GM12878 (cell line): ENCODE measurements around the gene NFIX. TPM values are rescaled to one million over a fixed set of nuclear protein-coding genes. Genes with fewer than 3 reads are reported as not detected.

Experiments
- ATAC-seq: fragments of 200-7000 bp; cut with Tn5 transposase; 3 replicates; pipeline ENCODE4 v1.9.1; 2020; ENCODE audit warnings: mild to moderate bottlenecking, moderate library complexity
- BruUV-seq: library from RNA; stranded (reverse); fragments of 400-500 nt; replicated peaks from 2 replicates; lab custom pipeline; 2021; lab: Mats Ljungman, UMichigan
- CTCF ChIA-PET: fragments of 300-600 bp; sonication (Branson Sonifier 250); formaldehyde crosslinking; extraction: SDS; loops from one replicate; lab custom pipeline; 2021; ENCODE audit warnings: inconsistent platforms; lab: Yijun Ruan, JAX
- POLR2A ChIA-PET: fragments of 350-600 bp; formaldehyde crosslinking; extraction: SDS; loops from one replicate; lab custom pipeline; 2021; ENCODE audit warnings: inconsistent platforms; lab: Charles Lee
- RAD21 ChIA-PET: fragments of 300-600 bp; sonication (Branson Sonifier 250); formaldehyde crosslinking; loops from one replicate; lab custom pipeline; 2023; ENCODE audit warnings: antibody characterized with exemption; ENCODE audit not compliant: unreplicated experiment; lab: Charles Lee
- SMC1A ChIA-PET: fragments of 300-600 bp; sonication (Branson Sonifier 250); formaldehyde crosslinking; loops from one replicate; lab custom pipeline; 2023; ENCODE audit not compliant: unreplicated experiment, uncharacterized antibody; lab: Charles Lee
- DNase-seq: peaks from one replicate; pipeline ENCODE4 v3.0.0-alpha.2; 2011; ENCODE audit warnings: low read depth, low spot score
- FAIRE-seq: peaks from 3 replicates; lab custom pipeline; 2011; peaks lifted over from hg19 to GRCh38; lab: Jason Lieb, UNC
- H2AFZ ChIP-seq: 2 replicates; pipeline ENCODE4 v1.6.0; 2011; ENCODE audit warnings: low read depth, low read length, control low read depth; ENCODE audit not compliant: control insufficient read depth
- H3K27ac ChIP-seq: 2 replicates; pipeline ENCODE4 v1.5.1; 2011; ENCODE audit warnings: control low read depth; ENCODE audit not compliant: control insufficient read depth, insufficient read depth
- H3K27me3 ChIP-seq, 2 experiments: replicated peaks in 1 of 2; 2 replicates each; pipeline versions ENCODE4 v1.6.0 to v1.6.1; 2011; ENCODE audit warnings: low read length in 1 of 2; ENCODE audit not compliant: control insufficient read depth in 2 of 2, insufficient read depth in 2 of 2
- H3K36me3 ChIP-seq, 2 experiments: 2 replicates each; pipeline ENCODE4 v1.5.1; 2011; ENCODE audit warnings: low read length in 1 of 2; ENCODE audit not compliant: control insufficient read depth in 2 of 2, insufficient read depth in 2 of 2
- H3K4me1 ChIP-seq: 2 replicates; pipeline ENCODE4 v1.6.1; 2011; ENCODE audit warnings: mild to moderate bottlenecking, low read length, moderate library complexity, mixed read lengths; ENCODE audit not compliant: control insufficient read depth, insufficient read depth
- H3K4me2 ChIP-seq: 2 replicates; pipeline ENCODE4 v1.6.0; 2011; ENCODE audit warnings: control low read depth; ENCODE audit not compliant: control insufficient read depth, insufficient read depth
- H3K4me3 ChIP-seq: fragments of 200-600 bp; sonication (generic); 2 replicates; pipeline ENCODE4 v1.5.1; 2016
- H3K79me2 ChIP-seq: 2 replicates; pipeline ENCODE4 v1.6.0; 2011; ENCODE audit warnings: low read length; ENCODE audit not compliant: control insufficient read depth, insufficient read depth
- H3K9ac ChIP-seq: 2 replicates; pipeline ENCODE4 v1.8.0; 2011; ENCODE audit warnings: low read length, control low read depth, mixed read lengths; ENCODE audit not compliant: control insufficient read depth, insufficient read depth
- H3K9me3 ChIP-seq: replicated peaks from 3 replicates; pipeline ENCODE4 v1.5.1; 2011; ENCODE audit warnings: mild to moderate bottlenecking, low read length; ENCODE audit not compliant: control insufficient read depth, insufficient read depth
- H4K20me1 ChIP-seq: 2 replicates; pipeline ENCODE4 v1.6.0; 2011; ENCODE audit not compliant: control insufficient read depth, insufficient read depth
- ATF2 ChIP-seq: IDR thresholded peaks from 2 replicates; pipeline ENCODE4 v1.6.1; 2012; ENCODE audit warnings: low read length, inconsistent platforms
- BCL11A ChIP-seq: IDR thresholded peaks from 2 replicates; pipeline ENCODE4 v1.6.1; 2011; ENCODE audit warnings: low read depth, low read length
- BMI1 ChIP-seq: fragments of 450-650 bp; IDR thresholded peaks from 2 replicates; pipeline ENCODE4 v1.6.1; 2016; ENCODE audit warnings: mild to moderate bottlenecking, moderate library complexity, borderline replicate concordance
- CHD1 ChIP-seq: IDR thresholded peaks from 2 replicates; pipeline ENCODE4 v1.6.1; 2012; ENCODE audit warnings: low read depth, low read length, improper control_type of control experiment
- CHD2 ChIP-seq: IDR thresholded peaks from 2 replicates; pipeline ENCODE4 v1.6.1; 2011; ENCODE audit warnings: low read depth, low read length, improper control_type of control experiment, borderline replicate concordance
- CUX1 ChIP-seq: IDR thresholded peaks from 2 replicates; pipeline ENCODE4 v1.6.1; 2012; ENCODE audit warnings: improper control_type of control experiment, low read depth, low read length; ENCODE audit not compliant: insufficient replicate concordance
- HDAC6 ChIP-seq: fragments of 200-600 bp; sonication (generic); IDR thresholded peaks from one replicate; pipeline ENCODE4 v1.8.0; 2017; ENCODE audit warnings: antibody characterized with exemption; ENCODE audit not compliant: unreplicated experiment
- MEF2A ChIP-seq: IDR thresholded peaks from 2 replicates; pipeline ENCODE4 v1.6.1; 2011; ENCODE audit warnings: low read depth, mild to moderate bottlenecking, low read length, moderate library complexity; ENCODE audit not compliant: insufficient read depth
- POLR2A ChIP-seq: IDR thresholded peaks from 2 replicates; pipeline ENCODE4 v1.6.1; 2011; ENCODE audit warnings: low read depth, mild to moderate bottlenecking, low read length
- RAD51 ChIP-seq: fragments of 450-650 bp; IDR thresholded peaks from 2 replicates; pipeline ENCODE4 v1.6.1; 2016; ENCODE audit warnings: moderate library complexity, mild to moderate bottlenecking, inconsistent platforms
- SIX5 ChIP-seq: IDR thresholded peaks from 2 replicates; pipeline ENCODE4 v1.6.1; 2011; ENCODE audit warnings: mild to moderate bottlenecking, low read depth, low read length, moderate library complexity; ENCODE audit not compliant: severe bottlenecking
- TARDBP ChIP-seq: IDR thresholded peaks from 2 replicates; pipeline ENCODE4 v1.6.1; 2016; ENCODE audit warnings: borderline replicate concordance
- TBL1XR1 ChIP-seq: IDR thresholded peaks from 2 replicates; pipeline ENCODE4 v1.6.1; 2012; ENCODE audit warnings: low read depth, low read length, improper control_type of control experiment
- WRNIP1 ChIP-seq: IDR thresholded peaks from 2 replicates; pipeline ENCODE4 v1.6.1; 2011; ENCODE audit warnings: low read depth, low read length, improper control_type of control experiment, borderline replicate concordance
- ZBED1 ChIP-seq: IDR thresholded peaks from 2 replicates; pipeline ENCODE4 v1.6.1; 2016; ENCODE audit warnings: borderline replicate concordance
- ZBTB33 ChIP-seq: fragments of 450-650 bp; IDR thresholded peaks from 2 replicates; pipeline ENCODE4 v1.6.1; 2017; ENCODE audit warnings: mild to moderate bottlenecking
- WGBS: methylation state at CpG from one replicate; pipeline ENCODE4 v1.1.6; 2016; ENCODE audit warnings: low lambda C conversion rate; ENCODE audit not compliant: insufficient replicate concordance, insufficient coverage; ENCODE audit errors: missing lambda C conversion rate; 5-methylcytosine and 5-hydroxymethylcytosine counted together
- in situ Hi-C: fragments of 300-500 bp; cut with MboI; formaldehyde crosslinking; loops from 9 replicates; pipeline ENCODE4 v1.14.3; 2018; ENCODE audit warnings: mixed read lengths
- intact Hi-C: fragments of 100-400 bp; cut with micrococcal nuclease; formaldehyde crosslinking; loops from one replicate; pipeline ENCODE4 v1.14.2; 2022; ENCODE audit not compliant: unreplicated experiment
- polyA plus RNA-seq, 11 experiments: library from polyadenylated mRNA; depleted of rRNA in 4 of 11; unstranded in 6 of 11; stranded (reverse) in 5 of 11; fragments of >200 nt; fragmentation: Nextera tagmentation in 4 of 11; fragmentation: Illumina TruSeq in 1 of 11; extraction: Ambion mirVana in 4 of 11; extraction: Trizol in 1 of 11; gene quantifications; 1 replicate in 1 of 11; 2 replicates in 10 of 11; pipeline versions ENCODE4 v1.2.1 to v1.2.3, GENCODE V29; 2011 to 2016; ENCODE audit warnings: inconsistent platforms in 2 of 11, missing spikeins in 2 of 11, low read depth in 1 of 11
- total RNA-seq, 4 experiments: library from RNA; depleted of rRNA in 3 of 4; stranded (reverse); fragments of >200 nt in 3 of 4; fragmentation: Illumina TruSeq in 1 of 4; extraction: Trizol in 1 of 4; gene quantifications; 2 replicates each; pipeline versions ENCODE4 v1.2.1 to v1.2.3, GENCODE V29; 2013 to 2021

NFIX gene
- total and polyA plus RNA-seq, 10 of the 15 experiments (the other 5 are each of a cell fraction or from before 2014, with no cell fraction given): 0.02 to 2.2 (median 0.28) TPM

DNA sequence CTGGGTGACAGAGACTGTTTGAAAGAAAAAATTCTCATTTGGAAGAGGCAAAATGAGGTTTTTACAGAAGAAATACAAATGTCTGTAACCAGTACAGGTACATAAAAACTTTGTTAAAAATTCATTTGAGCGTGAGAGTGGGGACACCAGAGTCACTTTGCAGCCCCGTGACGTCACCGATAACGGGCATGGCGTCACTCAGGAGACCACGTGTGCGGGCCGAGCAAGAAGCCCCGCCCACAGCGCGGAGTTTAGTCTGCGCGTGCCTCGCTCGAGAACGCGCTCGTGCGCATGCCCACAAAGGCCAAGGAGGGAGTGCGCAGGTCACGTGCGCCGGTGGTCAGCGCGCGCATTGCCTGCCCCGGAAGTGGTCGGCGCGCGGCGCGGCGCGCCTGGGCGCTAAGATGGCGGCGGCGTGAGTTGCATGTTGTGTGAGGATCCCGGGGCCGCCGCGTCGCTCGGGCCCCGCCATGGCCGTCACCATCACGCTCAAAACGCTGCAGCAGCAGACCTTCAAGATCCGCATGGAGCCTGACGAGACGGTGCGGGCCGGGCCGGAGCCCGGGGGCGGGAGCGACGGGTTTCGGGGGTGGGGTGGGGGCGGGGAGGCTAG is 49.7 kb upstream of the NFIX start, which contains the start of gene RAD23A:
TSS of gene RAD23A (plus strand) at position 384 of the 613 bp plus-strand sequence. CDS start at position 471, 87 bp downstream.
- Histone ChIP-seq H4K20me1 (no peaks in the 10 kb centered on the region), H3K27ac (peak within 1 kb of the TSS; percentile 85), H3K9ac (peak within 1 kb of the TSS; percentile 95), H3K36me3 (peaks cover 33% of the 10 kb centered on the region in 2 experiments), H3K4me3 (peak within 1 kb of the TSS; percentile 82), H3K4me1 (peaks cover 42% of the 10 kb centered on the region), H3K4me2 (peak within 1 kb of the TSS; percentile 93), H2AFZ (no peak within 1 kb of the TSS), H3K9me3 (no peaks in the 10 kb centered on the region), H3K27me3 (no peaks in the 10 kb centered on the region), H3K79me2 (peaks cover 53% of the 10 kb centered on the region)
- ATAC-seq: peak; percentile 87
- under 1% methylated on average over 50 of the region's 62 CpGs for WGBS
- peak; percentile 94 for DNase-seq
- in situ Hi-C loops (no loop called here), intact Hi-C loops (no loop called here)
- POLR2A ChIA-PET: interaction anchor here (1.0 to 2.0 kb wide), 3 partner anchors 9 to 10 kb away, joined by 3 to 7 read pairs (median 6); no protein-coding TSS in a partner anchor
- RAD21 ChIA-PET: no interaction called here
- FAIRE-seq: peak; percentile 96
- CTCF ChIA-PET: interaction anchor here (1.3 kb wide), 1 partner anchor 19 kb away, joined by 11 read pairs; no protein-coding TSS in a partner anchor
- SMC1A ChIA-PET: interaction anchor here (0.9 kb wide), 1 partner anchor 47 kb away, joined by 4 read pairs; no protein-coding TSS in a partner anchor
- BruUV-seq: no TSS peak
- TF ChIP-seq TBL1XR1: peak; percentile 65; the same call in 1 of the 2 replicates
- TF ChIP-seq MEF2A: no peak
- TF ChIP-seq CUX1: peak; percentile 70
- TF ChIP-seq BCL11A: peak; percentile 48; the same call in 1 of the 2 replicates
- peak; percentile 97 for TF ChIP-seq POLR2A
- TF ChIP-seq HDAC6: peak; percentile 58
- TF ChIP-seq RAD51: peak; percentile 96
- no peak for TF ChIP-seq ZBTB33
- TF ChIP-seq ATF2: peak; percentile 83
- peak; percentile 9; the same call in 1 of the 2 replicates for TF ChIP-seq BMI1
- 0 out of 2 replicates have a peak, but pooled peaks have one; percentile 29 for TF ChIP-seq TARDBP
- no peak for TF ChIP-seq WRNIP1
- peak; percentile 27 for TF ChIP-seq SIX5
- peak; percentile 65; the same call in 1 of the 2 replicates for TF ChIP-seq CHD2
- 0 out of 2 replicates have a peak, but pooled peaks have one; percentile 69 for TF ChIP-seq CHD1
- peak; percentile 83; the same call in 1 of the 2 replicates for TF ChIP-seq ZBED1
